Measurements from ENCODE around the gene RADIL.

The RADIL gene

DNA sequence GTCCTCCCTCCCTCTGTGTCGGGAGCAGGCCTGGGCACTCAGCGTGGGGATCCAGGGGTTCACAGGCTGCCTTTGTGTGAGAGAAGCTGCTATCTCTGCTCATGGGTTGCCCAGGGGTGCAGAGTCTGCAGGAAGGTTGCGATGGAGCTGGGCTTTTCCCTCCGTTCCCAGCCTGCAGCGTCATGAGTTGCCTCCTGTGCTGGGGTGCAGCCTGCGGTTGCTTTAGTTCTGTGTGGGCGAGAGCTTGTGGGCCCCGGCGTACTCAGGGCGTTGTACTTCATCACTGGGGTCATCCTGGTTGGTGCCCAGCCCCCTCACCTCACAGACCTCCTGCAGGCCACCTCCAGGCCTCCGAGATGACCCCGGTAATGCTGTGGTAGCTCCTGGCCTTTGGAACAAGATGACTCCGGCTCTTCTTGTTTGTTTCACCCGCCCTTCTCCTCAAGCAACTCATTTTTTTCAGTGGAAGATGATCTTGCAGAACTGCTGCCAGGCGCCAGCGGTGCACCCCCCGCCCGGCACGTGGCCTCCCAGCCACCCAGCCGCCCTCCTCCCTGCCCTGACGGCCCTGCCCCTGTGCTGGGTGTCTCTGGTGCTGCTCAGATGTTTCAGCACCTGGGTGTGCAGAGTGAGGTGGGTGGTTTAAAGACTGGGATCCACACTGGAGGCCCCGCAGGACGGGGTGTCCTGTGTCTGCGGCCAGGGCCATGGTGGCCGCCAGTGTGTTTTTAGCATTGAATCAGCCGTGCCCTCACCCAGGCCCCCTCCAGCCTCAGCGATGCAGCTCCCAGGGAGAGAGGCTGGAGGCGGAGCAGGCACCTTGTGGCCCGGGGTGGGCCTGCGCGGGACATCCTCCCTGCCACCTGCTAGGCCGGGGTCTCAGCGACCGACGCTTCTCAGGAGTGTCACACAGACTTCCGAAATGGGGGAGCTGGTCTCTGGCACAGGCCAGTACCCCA lies 100.9 kb downstream of the RADIL start:
- TF ChIP-seq ZFX (IDR thresholded peaks at IDR 0.05; ENCODE audit: borderline replicate concordance): no peak
- TF ChIP-seq, protein P1, sequence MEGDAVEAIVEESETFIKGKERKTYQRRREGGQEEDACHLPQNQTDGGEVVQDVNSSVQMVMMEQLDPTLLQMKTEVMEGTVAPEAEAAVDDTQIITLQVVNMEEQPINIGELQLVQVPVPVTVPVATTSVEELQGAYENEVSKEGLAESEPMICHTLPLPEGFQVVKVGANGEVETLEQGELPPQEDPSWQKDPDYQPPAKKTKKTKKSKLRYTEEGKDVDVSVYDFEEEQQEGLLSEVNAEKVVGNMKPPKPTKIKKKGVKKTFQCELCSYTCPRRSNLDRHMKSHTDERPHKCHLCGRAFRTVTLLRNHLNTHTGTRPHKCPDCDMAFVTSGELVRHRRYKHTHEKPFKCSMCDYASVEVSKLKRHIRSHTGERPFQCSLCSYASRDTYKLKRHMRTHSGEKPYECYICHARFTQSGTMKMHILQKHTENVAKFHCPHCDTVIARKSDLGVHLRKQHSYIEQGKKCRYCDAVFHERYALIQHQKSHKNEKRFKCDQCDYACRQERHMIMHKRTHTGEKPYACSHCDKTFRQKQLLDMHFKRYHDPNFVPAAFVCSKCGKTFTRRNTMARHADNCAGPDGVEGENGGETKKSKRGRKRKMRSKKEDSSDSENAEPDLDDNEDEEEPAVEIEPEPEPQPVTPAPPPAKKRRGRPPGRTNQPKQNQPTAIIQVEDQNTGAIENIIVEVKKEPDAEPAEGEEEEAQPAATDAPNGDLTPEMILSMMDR (IDR thresholded peaks at IDR 0.05): no peak

GRCh38 chr7:4781366-4782069 lies 102.0 kb downstream of the RADIL start:
- H3K27ac ChIP-seq: no peak overlapping the region
- TF ChIP-seq, protein P1 (IDR thresholded peaks at IDR 0.05): no peak
- TF ChIP-seq ZFX (IDR thresholded peaks at IDR 0.05; ENCODE audit: borderline replicate concordance): no peak

More for the DNA sequence above, 100.9 kb downstream of the RADIL start:
- H3K27ac ChIP-seq: no peak overlapping the region

DNA sequence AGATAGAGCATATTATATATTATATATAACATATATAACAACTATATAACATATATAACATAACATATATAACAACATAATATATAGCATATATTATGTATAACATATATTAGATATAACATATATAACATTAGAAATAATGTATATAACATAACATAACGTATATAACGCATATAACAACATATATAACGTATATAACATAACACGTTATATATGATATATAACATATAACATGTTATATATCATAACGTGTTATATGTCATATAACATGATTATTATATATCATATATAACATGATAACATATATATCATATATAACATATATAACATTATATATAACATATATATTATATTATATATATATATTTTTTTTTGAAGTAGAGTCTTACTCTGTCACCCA lies 104.4 kb downstream of the RADIL start:
- H3K27ac ChIP-seq: no peak overlapping the region
- TF ChIP-seq, protein P1 (IDR thresholded peaks at IDR 0.05): no peak
- no peak for TF ChIP-seq ZFX (IDR thresholded peaks at IDR 0.05; ENCODE audit: borderline replicate concordance)

DNA sequence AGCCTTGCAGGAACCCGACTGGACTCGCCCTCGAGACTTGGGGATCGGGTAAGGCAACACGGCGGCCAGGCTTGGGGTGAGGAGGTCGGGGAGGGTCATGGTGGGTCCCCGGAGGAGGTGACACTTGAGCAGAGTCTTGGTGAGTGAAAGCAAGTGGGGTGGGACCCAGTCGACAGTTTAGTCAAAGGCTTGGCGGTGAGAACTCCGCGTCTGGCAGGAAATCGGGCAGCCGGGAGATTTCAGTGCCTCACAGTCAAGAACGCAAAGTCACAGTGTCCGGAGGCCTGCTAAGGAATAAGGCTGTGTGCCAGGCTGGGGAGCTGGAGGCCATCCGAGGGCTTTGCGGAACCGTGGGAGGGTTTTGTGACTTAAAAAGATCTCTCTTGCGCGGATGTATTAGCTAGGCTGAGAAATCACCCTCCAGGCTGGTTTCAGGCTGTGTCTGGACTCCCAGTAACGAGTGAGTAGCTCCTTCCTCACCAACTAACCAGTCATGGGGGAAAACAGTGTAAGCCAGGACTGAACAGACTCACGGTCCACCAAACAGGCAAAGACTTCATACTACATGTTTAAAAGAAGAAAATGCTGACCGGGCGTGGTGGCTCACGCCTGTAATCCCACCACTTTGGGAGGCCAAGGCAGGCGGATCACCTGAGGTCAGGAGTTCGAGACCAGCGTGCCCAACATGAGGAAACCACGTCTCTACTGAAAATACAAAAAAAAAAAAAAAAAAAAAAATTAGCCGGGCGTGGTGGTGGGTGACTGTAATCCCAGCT lies 107.5 kb downstream of the RADIL start:
- peak overlapping the region; percentile 79 for H3K27ac ChIP-seq
- no peak for TF ChIP-seq ZFX (IDR thresholded peaks at IDR 0.05; ENCODE audit: borderline replicate concordance)
- TF ChIP-seq, protein P1 (IDR thresholded peaks at IDR 0.05): no peak

- peak within 1 kb of the TSS; percentile 79 for H3K27ac ChIP-seq
- TF ChIP-seq, protein P1 (IDR thresholded peaks at IDR 0.05): no peak
- TF ChIP-seq ZFX (IDR thresholded peaks at IDR 0.05; ENCODE audit: borderline replicate concordance): no peak
Observed at GRCh38 chr7:4775250-4775847, 108.2 kb downstream of the RADIL start, which contains the start of gene AP5Z1. Gene AP5Z1, plus strand, starts transcription at chr7:4775623. Its CDS starts 93 bp downstream, at chr7:4775716.

- TF ChIP-seq, protein P1 (IDR thresholded peaks at IDR 0.05): no peak
- TF ChIP-seq ZFX (IDR thresholded peaks at IDR 0.05; ENCODE audit: borderline replicate concordance): no peak
- peak overlapping the region; percentile 79 for H3K27ac ChIP-seq
Observed at GRCh38 chr7:4774658-4775249, 108.8 kb downstream of the RADIL start.

All from 22Rv1 (cell line).